Liver (tissue), 3 donors: ENCODE results near the gene CPNE8.

ENCODE experiments used
- CTCF ChIP-seq: fragments of 150-350 bp; IDR thresholded peaks from 2 replicates; pipeline ENCODE4 v1.5.1; 2017; ENCODE audit warnings: improper control_type of control experiment, low read depth, low read length; ENCODE audit not compliant: missing input control
- EGR1 ChIP-seq, 2 donors: IDR thresholded peaks; 2 replicates each; pipeline ENCODE4 v1.6.1; 2016 to 2018; ENCODE audit warnings: antibody characterized with exemption in 2 of 2, low read depth in 2 of 2
- GABPA ChIP-seq, 2 donors: IDR thresholded peaks in 1 of 2; conservative IDR thresholded peaks in 1 of 2; 2 replicates each; pipeline ENCODE4 v1.6.1; 2016; ENCODE audit warnings: antibody characterized with exemption in 2 of 2, mild to moderate bottlenecking in 1 of 2, moderate library complexity in 1 of 2
- HNF4A ChIP-seq, 2 donors: conservative IDR thresholded peaks; 2 replicates each; pipeline ENCODE4 v1.6.1; 2016; ENCODE audit warnings: antibody characterized with exemption in 2 of 2, mild to moderate bottlenecking in 2 of 2
- JUND ChIP-seq, 2 donors: IDR thresholded peaks; 2 replicates each; pipeline ENCODE4 v1.6.1; 2016; ENCODE audit warnings: antibody characterized with exemption in 2 of 2
- MAX ChIP-seq: IDR thresholded peaks from 2 replicates; pipeline ENCODE4 v1.6.1; 2016; ENCODE audit warnings: antibody characterized with exemption
- RAD21 ChIP-seq, 2 donors: IDR thresholded peaks; 2 replicates each; pipeline ENCODE4 v1.6.1; 2016; ENCODE audit warnings: antibody characterized with exemption in 2 of 2, mild to moderate bottlenecking in 2 of 2
- REST ChIP-seq: IDR thresholded peaks from 2 replicates; pipeline ENCODE4 v1.6.1; 2016; ENCODE audit warnings: antibody characterized with exemption, mild to moderate bottlenecking
- RXRA ChIP-seq, 2 donors: IDR thresholded peaks; 2 replicates each; pipeline ENCODE4 v1.6.1; 2017 to 2018; ENCODE audit warnings: antibody characterized with exemption in 2 of 2, mild to moderate bottlenecking in 1 of 2
- SP1 ChIP-seq: IDR thresholded peaks from 2 replicates; pipeline ENCODE4 v1.6.1; 2018; ENCODE audit warnings: antibody characterized with exemption, mild to moderate bottlenecking
- TAF1 ChIP-seq: conservative IDR thresholded peaks from 2 replicates; pipeline ENCODE4 v1.6.1; 2016; ENCODE audit warnings: antibody characterized with exemption, mild to moderate bottlenecking
- YY1 ChIP-seq: IDR thresholded peaks from 2 replicates; pipeline ENCODE4 v1.6.1; 2016; ENCODE audit warnings: antibody characterized with exemption, mild to moderate bottlenecking
- ZBTB33 ChIP-seq: IDR thresholded peaks from 2 replicates; pipeline ENCODE4 v1.6.1; 2016; ENCODE audit warnings: antibody characterized with exemption
- donor health status: healthy.
- donor health status: healthy.

- TF ChIP-seq GABPA (IDR thresholded peaks at IDR 0.05 in 1 of 2, conservative IDR thresholded peaks at IDR 0.05 in 1 of 2) (no peak), ZBTB33 (no peak), CTCF (no peak), SP1 (no peak), JUND (IDR thresholded peaks at IDR 0.05) (no peak), RAD21 (IDR thresholded peaks at IDR 0.05) (no peak), TAF1 (no peak), REST (no peak), YY1 (no peak), MAX (no peak), HNF4A (conservative IDR thresholded peaks at IDR 0.05) (no peak), RXRA (IDR thresholded peaks at IDR 0.05) (no peak), EGR1 (IDR thresholded peaks at IDR 0.05; ENCODE audit: low read depth in 2 of 2) (no peak)
Observed at GRCh38 chr12:38878986-38879385, 26.4 kb downstream of the CPNE8 start.
